MCF 10A (cell line): ENCODE results near the gene PYM1. TPM values are rescaled to one million over a fixed set of nuclear protein-coding genes. Genes with fewer than 3 reads are reported as not detected.

Experiments used
- BruUV-seq: library from RNA; stranded (reverse); fragments of 400-500 nt; replicated peaks from 2 replicates; lab custom pipeline; 2021; lab: Mats Ljungman, UMichigan
- CTCF ChIA-PET: fragments of 300-600 bp; sonication (Branson Sonifier 250); formaldehyde crosslinking; extraction: SDS; loops from one replicate; lab custom pipeline; 2021; ENCODE audit warnings: antibody characterized with exemption, inconsistent platforms; lab: Yijun Ruan, JAX
- POLR2A ChIA-PET: fragments of 300-600, 350-650 bp; sonication (Branson Sonifier 250); formaldehyde crosslinking; extraction: SDS; loops from one replicate; lab custom pipeline; 2020; ENCODE audit warnings: antibody characterized with exemption, inconsistent platforms; lab: Yijun Ruan, JAX
- DNase-seq: peaks from one replicate; pipeline ENCODE4 v3.0.0-alpha.2; 2018; ENCODE audit not compliant: unreplicated experiment
- H3K27ac Mint-ChIP-seq: one replicate; pipeline ENCODE4 v1.8.0; 2022; ENCODE audit warnings: mild to moderate bottlenecking, low read depth, mixed read lengths; ENCODE audit not compliant: unreplicated experiment
- H3K27me3 Mint-ChIP-seq: one replicate; pipeline ENCODE4 v1.8.0; 2022; ENCODE audit warnings: mixed read lengths; ENCODE audit not compliant: insufficient read depth, unreplicated experiment
- H3K36me3 Mint-ChIP-seq: one replicate; pipeline ENCODE4 v1.8.0; 2022; ENCODE audit warnings: mild to moderate bottlenecking, moderate library complexity, mixed read lengths; ENCODE audit not compliant: insufficient read depth, unreplicated experiment
- H3K4me1 Mint-ChIP-seq: one replicate; pipeline ENCODE4 v1.8.0; 2022; ENCODE audit warnings: mixed read lengths; ENCODE audit not compliant: insufficient read depth, unreplicated experiment
- H3K4me3 Mint-ChIP-seq: one replicate; pipeline ENCODE4 v1.8.0; 2022; ENCODE audit warnings: mild to moderate bottlenecking, moderate library complexity, mixed read lengths; ENCODE audit not compliant: unreplicated experiment
- H3K9me3 Mint-ChIP-seq: one replicate; pipeline ENCODE4 v1.8.0; 2022; ENCODE audit warnings: mixed read lengths; ENCODE audit not compliant: unreplicated experiment
- intact Hi-C: fragments of 100-400 bp; cut with micrococcal nuclease; formaldehyde crosslinking; loops from 2 replicates; pipeline ENCODE4 v1.14.1; 2022
- total RNA-seq: library from RNA; stranded (reverse); gene quantifications from 2 replicates; pipeline ENCODE4 v1.2.3, GENCODE V29; 2022
- TF ChIP-seq, protein P1 (sequence below): fragments of 200-600 bp; IDR thresholded peaks from one replicate; pipeline ENCODE4 v1.8.0; 2022; ENCODE audit warnings: antibody characterized with exemption, mild to moderate bottlenecking; ENCODE audit not compliant: unreplicated experiment

Gene PYM1
- total RNA-seq, 1 experiment from 2014 or later = 56.5 TPM

GRCh38 chr12:55969356-55969755 is 41.7 kb upstream of the PYM1 start:
- ChIA-PET POLR2A (interaction anchor here (0.9 to 4.5 kb wide), 3 partner anchors 13 to 152 kb away, joined by 3 to 35 read pairs (median 10); partner anchors contain the start of genes ORMDL2 and SARNP), CTCF (interaction anchor here (0.5 to 2.7 kb wide), 3 partner anchors 10 to 29 kb away, joined by 3 to 14 read pairs (median 3); partner anchors contain the start of gene SUOX)
- H3K4me1 Mint-ChIP-seq = peaks cover 36% of the 10 kb centered on the region

GRCh38 chr12:55966408-55967281 is 39.0 kb upstream of the PYM1 start, which contains the start of gene CDK2:
Gene CDK2, plus strand, starts transcription at chr12:55966830. Its CDS starts 179 bp downstream, at chr12:55967009.
- ChIA-PET POLR2A (interaction anchor here (0.6 to 4.5 kb wide), 6 partner anchors 7 to 1683 kb away, joined by 3 to 35 read pairs (median 6); partner anchors contain the start of genes ORMDL2 and SARNP), CTCF (interaction anchor here (0.7 to 1.8 kb wide), 2 partner anchors 12 to 37 kb away, joined by 3 to 7 read pairs; no protein-coding TSS in a partner anchor)
- TSS peak; percentile 46 for BruUV-seq
- peak; percentile 88 for DNase-seq
- TF ChIP-seq, protein P1, sequence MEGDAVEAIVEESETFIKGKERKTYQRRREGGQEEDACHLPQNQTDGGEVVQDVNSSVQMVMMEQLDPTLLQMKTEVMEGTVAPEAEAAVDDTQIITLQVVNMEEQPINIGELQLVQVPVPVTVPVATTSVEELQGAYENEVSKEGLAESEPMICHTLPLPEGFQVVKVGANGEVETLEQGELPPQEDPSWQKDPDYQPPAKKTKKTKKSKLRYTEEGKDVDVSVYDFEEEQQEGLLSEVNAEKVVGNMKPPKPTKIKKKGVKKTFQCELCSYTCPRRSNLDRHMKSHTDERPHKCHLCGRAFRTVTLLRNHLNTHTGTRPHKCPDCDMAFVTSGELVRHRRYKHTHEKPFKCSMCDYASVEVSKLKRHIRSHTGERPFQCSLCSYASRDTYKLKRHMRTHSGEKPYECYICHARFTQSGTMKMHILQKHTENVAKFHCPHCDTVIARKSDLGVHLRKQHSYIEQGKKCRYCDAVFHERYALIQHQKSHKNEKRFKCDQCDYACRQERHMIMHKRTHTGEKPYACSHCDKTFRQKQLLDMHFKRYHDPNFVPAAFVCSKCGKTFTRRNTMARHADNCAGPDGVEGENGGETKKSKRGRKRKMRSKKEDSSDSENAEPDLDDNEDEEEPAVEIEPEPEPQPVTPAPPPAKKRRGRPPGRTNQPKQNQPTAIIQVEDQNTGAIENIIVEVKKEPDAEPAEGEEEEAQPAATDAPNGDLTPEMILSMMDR = no peak
- Mint-ChIP-seq H3K4me3 (peak within 1 kb of the TSS; percentile 93), H3K27me3 (no peaks in the 10 kb centered on the region), H3K9me3 (no peaks in the 10 kb centered on the region), H3K27ac (peak within 1 kb of the TSS; percentile 95), H3K36me3 (peaks cover 2% of the 10 kb centered on the region), H3K4me1 (peaks cover 28% of the 10 kb centered on the region)
- intact Hi-C loops = no loop called here

More at GRCh38 chr12:55969356-55969755, 41.7 kb upstream of the PYM1 start:
- no peak overlapping the region for H3K27ac Mint-ChIP-seq
- H3K36me3 Mint-ChIP-seq = peaks cover 7% of the 10 kb centered on the region
- intact Hi-C loops = no loop called here
- no TSS peak for BruUV-seq
- H3K9me3 Mint-ChIP-seq = no peaks in the 10 kb centered on the region
- no peak overlapping the region for H3K4me3 Mint-ChIP-seq
- no peak for DNase-seq
- TF ChIP-seq, protein P1 = no peak
- no peaks in the 10 kb centered on the region for H3K27me3 Mint-ChIP-seq

GRCh38 chr12:55965941-55966407 is 38.3 kb upstream of the PYM1 start, which contains the start of gene PMEL:
Gene PMEL, minus strand, starts transcription at chr12:55966042. Its CDS starts 31 bp downstream, at chr12:55966011.
- POLR2A ChIA-PET = interaction anchor here (0.8 to 1.2 kb wide), 3 partner anchors 8 to 33 kb away, joined by 4 to 6 read pairs (median 5); partner anchors contain the start of gene RAB5B
- Mint-ChIP-seq H3K4me3 (peak within 1 kb of the TSS; percentile 93), H3K27me3 (no peaks in the 10 kb centered on the region), H3K9me3 (no peaks in the 10 kb centered on the region), H3K4me1 (peaks cover 23% of the 10 kb centered on the region), H3K36me3 (no peaks in the 10 kb centered on the region), H3K27ac (peak within 1 kb of the TSS; percentile 95)
- DNase-seq = no peak
- TF ChIP-seq, protein P1 = no peak
- CTCF ChIA-PET = no interaction called here
- BruUV-seq = no TSS peak
- intact Hi-C loops = no loop called here

DNA sequence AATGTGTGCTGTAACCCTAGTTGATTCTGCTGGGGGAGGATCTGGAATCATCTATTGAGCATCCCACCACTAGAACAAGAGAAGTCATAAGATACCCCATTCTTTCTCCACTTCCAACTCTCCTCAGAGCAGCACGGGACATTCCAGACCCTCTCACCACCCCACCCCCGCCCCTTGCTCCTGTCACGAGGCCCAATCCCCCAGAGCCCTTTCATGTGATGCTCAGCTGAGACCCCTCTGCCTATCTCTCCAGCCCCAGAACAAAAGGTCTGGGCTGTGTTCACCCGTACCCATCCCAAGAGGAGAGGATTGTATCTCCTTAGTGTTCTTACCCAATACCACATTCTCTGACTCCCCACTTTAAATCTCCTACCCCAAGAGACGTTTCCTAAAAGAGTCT is 37.5 kb upstream of the PYM1 start:
- Mint-ChIP-seq H3K27ac (no peak overlapping the region), H3K4me3 (no peak overlapping the region), H3K4me1 (peaks cover 23% of the 10 kb centered on the region), H3K27me3 (no peaks in the 10 kb centered on the region), H3K9me3 (no peaks in the 10 kb centered on the region), H3K36me3 (no peaks in the 10 kb centered on the region)
- DNase-seq = no peak
- intact Hi-C loops = no loop called here
- TF ChIP-seq, protein P1 = no peak
- POLR2A ChIA-PET = interaction anchor here (0.8 to 1.2 kb wide), 2 partner anchors 8 to 33 kb away, joined by 4 to 5 read pairs; partner anchors contain the start of gene RAB5B
- CTCF ChIA-PET = no interaction called here
- no TSS peak for BruUV-seq
